ENCODE data around the gene ATR. TPM values are rescaled to one million over a fixed set of nuclear protein-coding genes. Genes with fewer than 3 reads are reported as not detected.

ATR gene
- total RNA-seq, 2 donors from 2014 or later, result 18.2 to 18.8 TPM

DNA sequence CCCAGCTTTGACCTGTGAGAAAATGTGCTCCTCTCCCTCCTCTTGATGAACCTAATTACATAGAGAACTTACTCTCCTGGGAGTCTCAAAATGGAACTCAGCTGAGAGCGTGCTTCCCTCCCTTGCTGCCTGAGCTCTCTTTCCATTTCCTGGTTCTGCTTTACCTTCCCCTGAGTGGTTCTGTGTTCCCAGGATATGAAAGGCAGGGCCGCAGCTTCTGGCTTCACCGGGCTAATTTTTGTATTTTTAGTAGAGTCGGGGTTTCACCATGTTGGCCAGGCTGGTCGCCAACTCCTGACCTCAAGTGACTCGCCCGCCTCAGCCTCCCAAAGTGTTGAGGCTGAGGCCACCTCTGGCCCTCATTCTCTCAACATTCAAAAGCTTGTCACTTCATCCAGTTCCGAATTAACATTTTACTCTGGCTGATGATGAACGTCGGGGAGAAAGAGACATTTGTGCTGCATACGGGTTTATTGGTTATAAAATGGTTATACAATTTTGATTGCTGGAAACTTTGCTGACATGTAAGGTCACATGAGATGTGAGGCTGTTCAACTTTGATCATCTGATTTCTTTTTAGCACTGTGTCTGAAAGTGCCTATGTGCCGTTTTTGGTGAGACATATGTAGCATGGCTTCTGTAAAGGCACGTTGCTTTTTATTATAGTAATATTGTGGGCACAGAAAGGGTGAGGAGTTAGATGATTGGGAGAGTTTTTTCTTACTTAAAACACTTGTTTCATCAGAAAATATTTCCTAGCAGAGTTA lies 24.3 kb upstream of the ATR start:
- Histone ChIP-seq H3K36me3 (replicated peaks in 1 of 2; ENCODE audit: insufficient read depth in 1 of 2, low read depth in 2 of 2) (no peaks in the 10 kb centered on the region), H3K4me1 (peaks cover 17% of the 10 kb centered on the region), H3K27me3 (no peaks in the 10 kb centered on the region), H3K27ac (no peak overlapping the region), H3K4me3 (no peak overlapping the region), H3K9me3 (no peaks in the 10 kb centered on the region)
- DNase-seq (no peak), ATAC-seq (no peak)
- 92 to 94% methylated on average over 12 to 13 of the region's 13 CpGs for WGBS, 2 donors
- intact Hi-C loops (cut with DNase I), result no loop called here
- TF ChIP-seq CTCF (IDR thresholded peaks at IDR 0.05) (no peak), POLR2A (IDR thresholded peaks at IDR 0.05) (no peak)

- no peak overlapping the region for H3K27ac ChIP-seq
- H3K27me3 ChIP-seq, result no peaks in the 10 kb centered on the region
- 91 to 94% methylated on average over 4 of the region's 4 CpGs for WGBS, 2 donors
- H3K4me1 ChIP-seq, result peaks cover 27% of the 10 kb centered on the region
- intact Hi-C loops (cut with DNase I), result no loop called here
- DNase-seq, result no peak
- no peak for ATAC-seq
- no peak overlapping the region for H3K4me3 ChIP-seq
- TF ChIP-seq CTCF (IDR thresholded peaks at IDR 0.05), result no peak
- no peak for TF ChIP-seq POLR2A (IDR thresholded peaks at IDR 0.05)
- H3K36me3 ChIP-seq (replicated peaks in 1 of 2; ENCODE audit: insufficient read depth in 1 of 2, low read depth in 2 of 2), result no peaks in the 10 kb centered on the region
- no peaks in the 10 kb centered on the region for H3K9me3 ChIP-seq
These were observed 23.2 kb upstream of the ATR start for GRCh38 chr3:142601713-142602112.

- no peak for TF ChIP-seq CTCF (IDR thresholded peaks at IDR 0.05)
- no peak for TF ChIP-seq POLR2A (IDR thresholded peaks at IDR 0.05)
- H3K9me3 ChIP-seq, result no peaks in the 10 kb centered on the region
- H3K36me3 ChIP-seq (replicated peaks in 1 of 2; ENCODE audit: insufficient read depth in 1 of 2, low read depth in 2 of 2), result no peaks in the 10 kb centered on the region
- H3K4me1 ChIP-seq, result peaks cover 26% of the 10 kb centered on the region
- WGBS, 2 donors, result 16 to 22% methylated on average over 3 of the region's 3 CpGs
- ATAC-seq, result no peak
- no peak overlapping the region for H3K4me3 ChIP-seq
- H3K27ac ChIP-seq, result peak overlapping the region in 2 of 4 donors; percentile 10 to 93
- H3K27me3 ChIP-seq, result no peaks in the 10 kb centered on the region
- intact Hi-C loops (cut with DNase I), result no loop called here
- DNase-seq, result peak in 1 of 4 donors; percentile 35
These were observed 19.4 kb upstream of the ATR start for GRCh38 chr3:142597906-142598305.

- peak overlapping the region; percentile 82 to 93 (median 86) for H3K27ac ChIP-seq
- DNase-seq (no peak), ATAC-seq (peak; percentile 5)
- TF ChIP-seq CTCF (IDR thresholded peaks at IDR 0.05), result no peak
- no peak for TF ChIP-seq POLR2A (IDR thresholded peaks at IDR 0.05)
- intact Hi-C loops (cut with DNase I), result no loop called here
- no peaks in the 10 kb centered on the region for H3K36me3 ChIP-seq (replicated peaks in 1 of 2; ENCODE audit: insufficient read depth in 1 of 2, low read depth in 2 of 2)
- peaks cover 26% of the 10 kb centered on the region for H3K4me1 ChIP-seq
- 1 to 3% methylated on average over 5 of the region's 5 CpGs for WGBS, 2 donors
- no peaks in the 10 kb centered on the region for H3K9me3 ChIP-seq
- no peaks in the 10 kb centered on the region for H3K27me3 ChIP-seq
- peak overlapping the region; percentile 19 to 85 for H3K4me3 ChIP-seq
These were observed 18.2 kb upstream of the ATR start for GRCh38 chr3:142596726-142597088.

Data from body of pancreas (tissue), 4 donors.